ENCODE data around the gene TMEM106C. TPM values are rescaled to one million over a fixed set of nuclear protein-coding genes. Genes with fewer than 3 reads are reported as not detected.

The TMEM106C gene
- polyA plus RNA-seq, 1 donor from 2014 or later = 290 TPM

DNA sequence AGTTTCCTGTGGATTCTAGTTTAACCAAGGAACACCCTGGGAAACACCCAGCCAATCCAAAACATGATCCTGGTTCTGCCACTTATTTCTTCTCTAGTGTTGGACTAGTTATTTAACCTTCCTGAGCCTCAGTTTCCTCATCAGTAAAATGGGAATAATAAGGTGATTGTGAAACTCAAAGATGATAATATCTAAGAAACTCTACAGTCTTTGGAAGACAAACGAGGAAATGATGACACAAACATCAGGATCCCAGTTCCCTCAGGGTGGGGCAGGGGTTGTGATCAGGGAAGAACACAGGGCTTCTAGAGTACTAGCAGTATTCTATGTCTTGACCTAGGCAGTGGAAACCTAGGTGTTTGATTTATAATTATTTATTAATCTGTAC is 18.1 kb upstream of the TMEM106C start:
- Histone ChIP-seq H3K9me3 (ENCODE audit: low read length) (no peaks in the 10 kb centered on the region), H3K4me2 (ENCODE audit: low read length) (no peak overlapping the region), H3K79me2 (replicated peaks; ENCODE audit: insufficient read depth, low read length) (no peaks in the 10 kb centered on the region), H3K27ac (ENCODE audit: low read length) (no peak overlapping the region), H3K27me3 (ENCODE audit: insufficient read depth, low read depth, low read length) (no peaks in the 10 kb centered on the region), H2AFZ (ENCODE audit: low read depth, low read length) (no peak overlapping the region), H3K36me3 (ENCODE audit: insufficient read depth, low read length) (no peaks in the 10 kb centered on the region), H4K20me1 (ENCODE audit: insufficient read depth) (no peaks in the 10 kb centered on the region), H3K4me3 (ENCODE audit: low read length) (no peak overlapping the region), H3F3A (ENCODE audit: insufficient read depth, low read length, poor library complexity, severe bottlenecking) (no peaks in the 10 kb centered on the region), H3K9me2 (ENCODE audit: insufficient read depth, low read length) (no peaks in the 10 kb centered on the region), H3K9ac (ENCODE audit: low read length) (no peak overlapping the region)
- TF ChIP-seq EP300 (conservative IDR thresholded peaks at IDR 0.05; ENCODE audit: poor library complexity, severe bottlenecking) = no peak
- TF ChIP-seq, protein P1, sequence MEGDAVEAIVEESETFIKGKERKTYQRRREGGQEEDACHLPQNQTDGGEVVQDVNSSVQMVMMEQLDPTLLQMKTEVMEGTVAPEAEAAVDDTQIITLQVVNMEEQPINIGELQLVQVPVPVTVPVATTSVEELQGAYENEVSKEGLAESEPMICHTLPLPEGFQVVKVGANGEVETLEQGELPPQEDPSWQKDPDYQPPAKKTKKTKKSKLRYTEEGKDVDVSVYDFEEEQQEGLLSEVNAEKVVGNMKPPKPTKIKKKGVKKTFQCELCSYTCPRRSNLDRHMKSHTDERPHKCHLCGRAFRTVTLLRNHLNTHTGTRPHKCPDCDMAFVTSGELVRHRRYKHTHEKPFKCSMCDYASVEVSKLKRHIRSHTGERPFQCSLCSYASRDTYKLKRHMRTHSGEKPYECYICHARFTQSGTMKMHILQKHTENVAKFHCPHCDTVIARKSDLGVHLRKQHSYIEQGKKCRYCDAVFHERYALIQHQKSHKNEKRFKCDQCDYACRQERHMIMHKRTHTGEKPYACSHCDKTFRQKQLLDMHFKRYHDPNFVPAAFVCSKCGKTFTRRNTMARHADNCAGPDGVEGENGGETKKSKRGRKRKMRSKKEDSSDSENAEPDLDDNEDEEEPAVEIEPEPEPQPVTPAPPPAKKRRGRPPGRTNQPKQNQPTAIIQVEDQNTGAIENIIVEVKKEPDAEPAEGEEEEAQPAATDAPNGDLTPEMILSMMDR (IDR thresholded peaks at IDR 0.05; ENCODE audit: poor library complexity, severe bottlenecking) = no peak
- TF ChIP-seq RAD21 (conservative IDR thresholded peaks at IDR 0.05) = no peak
- TF ChIP-seq, protein P2, sequence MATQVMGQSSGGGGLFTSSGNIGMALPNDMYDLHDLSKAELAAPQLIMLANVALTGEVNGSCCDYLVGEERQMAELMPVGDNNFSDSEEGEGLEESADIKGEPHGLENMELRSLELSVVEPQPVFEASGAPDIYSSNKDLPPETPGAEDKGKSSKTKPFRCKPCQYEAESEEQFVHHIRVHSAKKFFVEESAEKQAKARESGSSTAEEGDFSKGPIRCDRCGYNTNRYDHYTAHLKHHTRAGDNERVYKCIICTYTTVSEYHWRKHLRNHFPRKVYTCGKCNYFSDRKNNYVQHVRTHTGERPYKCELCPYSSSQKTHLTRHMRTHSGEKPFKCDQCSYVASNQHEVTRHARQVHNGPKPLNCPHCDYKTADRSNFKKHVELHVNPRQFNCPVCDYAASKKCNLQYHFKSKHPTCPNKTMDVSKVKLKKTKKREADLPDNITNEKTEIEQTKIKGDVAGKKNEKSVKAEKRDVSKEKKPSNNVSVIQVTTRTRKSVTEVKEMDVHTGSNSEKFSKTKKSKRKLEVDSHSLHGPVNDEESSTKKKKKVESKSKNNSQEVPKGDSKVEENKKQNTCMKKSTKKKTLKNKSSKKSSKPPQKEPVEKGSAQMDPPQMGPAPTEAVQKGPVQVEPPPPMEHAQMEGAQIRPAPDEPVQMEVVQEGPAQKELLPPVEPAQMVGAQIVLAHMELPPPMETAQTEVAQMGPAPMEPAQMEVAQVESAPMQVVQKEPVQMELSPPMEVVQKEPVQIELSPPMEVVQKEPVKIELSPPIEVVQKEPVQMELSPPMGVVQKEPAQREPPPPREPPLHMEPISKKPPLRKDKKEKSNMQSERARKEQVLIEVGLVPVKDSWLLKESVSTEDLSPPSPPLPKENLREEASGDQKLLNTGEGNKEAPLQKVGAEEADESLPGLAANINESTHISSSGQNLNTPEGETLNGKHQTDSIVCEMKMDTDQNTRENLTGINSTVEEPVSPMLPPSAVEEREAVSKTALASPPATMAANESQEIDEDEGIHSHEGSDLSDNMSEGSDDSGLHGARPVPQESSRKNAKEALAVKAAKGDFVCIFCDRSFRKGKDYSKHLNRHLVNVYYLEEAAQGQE (IDR thresholded peaks at IDR 0.05; ENCODE audit: borderline replicate concordance) = no peak
- TF ChIP-seq TAF1 (IDR thresholded peaks at IDR 0.05; ENCODE audit: low read depth) = no peak
- no peak for TF ChIP-seq EZH2 (IDR thresholded peaks at IDR 0.05; ENCODE audit: borderline replicate concordance, insufficient read depth, low read length, poor library complexity, severe bottlenecking)

DNA sequence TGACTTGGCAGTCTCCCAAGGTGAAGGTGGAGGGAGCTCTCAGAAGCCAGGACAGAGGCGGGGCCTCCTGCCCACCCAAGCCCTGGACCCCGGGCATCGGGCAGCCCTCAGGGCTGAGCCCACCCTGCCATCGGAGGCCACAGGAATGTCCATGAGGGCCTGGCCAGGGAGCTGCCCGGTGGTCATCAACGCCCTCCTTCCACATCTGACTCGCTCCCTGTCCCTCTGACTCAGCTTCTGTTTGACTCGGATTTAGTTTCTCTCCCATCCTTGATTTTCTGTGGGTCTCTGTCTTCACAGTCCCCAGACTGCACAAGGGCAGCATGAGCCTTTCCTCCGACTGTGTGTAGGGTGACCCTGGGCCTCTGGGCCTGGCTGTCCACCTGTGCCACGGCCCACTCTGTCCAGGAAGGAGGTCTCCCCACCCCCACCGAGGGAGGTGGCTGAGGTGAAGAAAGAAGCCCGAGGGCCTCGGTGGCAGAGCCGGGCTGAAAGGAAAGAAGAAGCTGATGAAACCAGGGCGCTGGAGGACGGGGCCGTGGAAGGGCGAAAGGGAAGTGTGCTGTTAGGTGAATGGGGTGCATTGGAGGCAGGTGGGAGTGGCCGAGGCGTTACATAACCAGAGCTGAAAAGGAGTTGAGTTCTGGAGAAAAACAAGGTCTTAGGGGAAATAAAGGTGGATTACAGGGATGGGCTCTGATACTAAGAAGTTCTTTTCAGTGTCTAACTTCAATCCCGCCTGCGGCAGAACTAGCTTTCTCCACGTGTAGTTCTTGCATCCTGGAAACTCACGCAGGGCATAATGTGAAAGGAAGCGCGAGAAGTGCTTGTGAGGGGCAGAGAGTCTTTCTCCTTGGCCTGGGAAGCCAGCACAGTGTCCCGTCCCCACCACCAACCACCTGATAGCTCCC is 16.7 kb upstream of the TMEM106C start:
- H3K27ac ChIP-seq (ENCODE audit: low read length) = no peak overlapping the region
- no peaks in the 10 kb centered on the region for H3K27me3 ChIP-seq (ENCODE audit: insufficient read depth, low read depth, low read length)
- no peaks in the 10 kb centered on the region for H3F3A ChIP-seq (ENCODE audit: insufficient read depth, low read length, poor library complexity, severe bottlenecking)
- H4K20me1 ChIP-seq (ENCODE audit: insufficient read depth) = no peaks in the 10 kb centered on the region
- H3K4me3 ChIP-seq (ENCODE audit: low read length) = no peak overlapping the region
- no peaks in the 10 kb centered on the region for H3K9me3 ChIP-seq (ENCODE audit: low read length)
- H3K9ac ChIP-seq (ENCODE audit: low read length) = no peak overlapping the region
- H3K36me3 ChIP-seq (ENCODE audit: insufficient read depth, low read length) = no peaks in the 10 kb centered on the region
- no peak overlapping the region for H2AFZ ChIP-seq (ENCODE audit: low read depth, low read length)
- no peaks in the 10 kb centered on the region for H3K79me2 ChIP-seq (replicated peaks; ENCODE audit: insufficient read depth, low read length)
- TF ChIP-seq RAD21 (conservative IDR thresholded peaks at IDR 0.05) (no peak), SMC3 (conservative IDR thresholded peaks at IDR 0.05; ENCODE audit: poor library complexity) (no peak), EP300 (conservative IDR thresholded peaks at IDR 0.05; ENCODE audit: poor library complexity, severe bottlenecking) (no peak), EZH2 (IDR thresholded peaks at IDR 0.05; ENCODE audit: borderline replicate concordance, insufficient read depth, low read length, poor library complexity, severe bottlenecking) (no peak), TAF1 (IDR thresholded peaks at IDR 0.05; ENCODE audit: low read depth) (no peak), MXI1 (conservative IDR thresholded peaks at IDR 0.05; ENCODE audit: poor library complexity, severe bottlenecking) (no peak), POLR2AphosphoS5 (IDR thresholded peaks at IDR 0.05) (no peak)
- TF ChIP-seq, protein P2 (IDR thresholded peaks at IDR 0.05; ENCODE audit: borderline replicate concordance) = no peak
- TF ChIP-seq, protein P1 (IDR thresholded peaks at IDR 0.05; ENCODE audit: poor library complexity, severe bottlenecking) = no peak
- H3K4me2 ChIP-seq (ENCODE audit: low read length) = no peak overlapping the region
- H3K9me2 ChIP-seq (ENCODE audit: insufficient read depth, low read length) = no peaks in the 10 kb centered on the region
